ENCODE measurements around the gene ARL2.

GRCh38 chr11:65035579-65035978, 21.6 kb downstream of the ARL2 start:
- TF ChIP-seq CTCF (IDR thresholded peaks at IDR 0.05) (no peak), POLR2A (IDR thresholded peaks at IDR 0.05) (no peak)

Measured in Peyer's patch (tissue), 4 donors.